ELR (cell line): ENCODE data around the gene KLK10.

ENCODE experiments used
- DNase-seq: peaks from one replicate; pipeline ENCODE4 v3.0.0-alpha.2; 2015; ENCODE audit warnings: low read depth

KLK10 gene

DNA sequence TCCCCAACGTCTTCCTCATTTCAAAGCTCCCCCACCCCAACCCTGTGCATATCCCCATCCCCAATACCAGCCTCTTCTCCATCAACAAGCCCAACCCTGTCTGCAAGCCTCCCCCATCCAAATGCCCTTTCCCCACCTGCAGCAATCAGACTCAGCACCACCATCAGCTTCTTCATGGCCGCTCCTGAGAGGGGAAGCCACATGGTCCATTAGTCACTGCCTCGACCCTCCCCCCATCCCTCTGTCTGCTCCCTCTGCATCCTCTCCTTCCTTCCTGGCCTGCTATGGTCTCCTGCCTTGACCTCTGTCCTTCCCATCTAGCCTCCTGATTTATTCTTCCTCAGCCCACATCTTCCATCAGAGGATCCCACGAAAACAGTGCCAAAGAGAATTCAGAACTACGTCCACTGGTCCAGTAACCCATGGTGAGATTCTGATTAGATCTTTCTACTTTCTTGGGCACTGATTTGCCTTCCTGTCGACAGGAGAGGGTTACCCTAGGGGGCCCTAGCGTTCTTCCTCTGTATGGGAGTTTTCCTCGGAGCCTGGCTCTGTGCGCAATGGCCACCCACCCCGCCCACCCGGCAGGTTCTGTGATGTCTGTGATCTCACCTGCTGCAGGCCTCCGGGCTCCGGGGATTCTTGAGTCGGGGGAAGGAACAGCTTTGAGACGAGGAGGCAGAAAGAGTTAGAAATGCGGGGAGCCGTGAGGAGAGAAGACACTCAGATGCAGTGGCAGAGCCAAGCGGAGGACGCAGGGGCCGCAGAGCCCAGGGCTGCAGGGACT lies 51.4 kb downstream of the KLK10 start:
- no peak for DNase-seq

DNA sequence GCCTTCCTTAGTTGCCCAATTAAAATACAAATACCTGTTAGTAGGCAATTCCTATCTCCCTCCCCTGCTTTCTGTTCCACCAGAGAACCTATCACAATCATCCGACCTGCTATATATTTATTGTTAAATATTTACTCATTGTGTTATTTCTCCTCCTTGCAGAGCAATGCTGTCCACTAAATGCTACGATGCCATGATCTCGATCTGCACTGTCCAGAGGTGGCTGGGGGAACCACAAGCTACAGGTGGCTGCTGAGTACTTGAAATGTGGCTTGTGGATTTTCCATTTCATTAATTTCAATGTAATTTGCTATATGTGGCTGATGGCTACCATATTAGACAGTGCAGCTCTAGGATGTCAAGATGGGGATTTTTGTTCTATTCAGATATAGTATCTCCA lies 55.2 kb downstream of the KLK10 start:
- DNase-seq: no peak

DNA sequence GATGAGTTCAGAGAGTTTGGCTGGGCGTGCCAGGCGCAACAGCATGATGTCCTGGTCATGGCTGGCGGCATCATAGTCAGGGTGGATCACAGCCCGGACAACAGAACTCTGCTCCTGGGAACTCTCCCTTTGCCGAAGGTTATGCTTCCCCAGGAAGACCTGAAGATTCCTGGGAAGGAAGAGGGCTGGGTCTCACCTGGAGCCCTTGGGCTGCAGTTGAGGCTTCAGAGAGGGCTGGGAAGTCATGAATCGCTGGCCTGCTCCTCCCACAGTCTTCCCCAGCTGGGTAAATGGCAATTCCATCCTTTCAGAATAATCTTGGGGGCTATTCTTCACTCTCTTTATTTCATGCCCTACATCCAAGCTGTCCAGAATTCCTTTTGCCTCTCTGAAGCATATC lies 56.1 kb downstream of the KLK10 start:
- DNase-seq: no peak
